ENCODE measurements around the gene MTOR.
"Not testable (repeated sequence)": the region's sequence is repeated elsewhere in the genome, so short reads cannot be mapped to it uniquely, and the experiment has no call there.

Gene MTOR

GRCh38 chr1:11180342-11180744, 82.0 kb downstream of the MTOR start:
- DNase-seq (ENCODE audit: low read depth): no peak

GRCh38 chr1:11179749-11180148, 82.6 kb downstream of the MTOR start:
- not testable (repeated sequence) for DNase-seq (ENCODE audit: low read depth)

- DNase-seq (ENCODE audit: low read depth): no peak
Measured at GRCh38 chr1:11179125-11179524, 83.2 kb downstream of the MTOR start.

GRCh38 chr1:11178021-11179015, 84.0 kb downstream of the MTOR start:
- DNase-seq (ENCODE audit: low read depth): no peak

GRCh38 chr1:11176081-11176706, 86.2 kb downstream of the MTOR start:
- DNase-seq (ENCODE audit: low read depth): no peak

- no peak for DNase-seq (ENCODE audit: low read depth)
Measured at GRCh38 chr1:11175461-11175860, 86.9 kb downstream of the MTOR start.

- DNase-seq (ENCODE audit: low read depth): no peak
Measured at GRCh38 chr1:11174261-11174942, 87.9 kb downstream of the MTOR start.

GRCh38 chr1:11170102-11170501, 92.2 kb downstream of the MTOR start:
- DNase-seq (ENCODE audit: low read depth): no peak

- DNase-seq (ENCODE audit: low read depth): no peak
Measured at GRCh38 chr1:11169202-11169601, 93.1 kb downstream of the MTOR start.

GRCh38 chr1:11168731-11169130, 93.6 kb downstream of the MTOR start:
- DNase-seq (ENCODE audit: low read depth): no peak

GRCh38 chr1:11166744-11167143, 95.6 kb downstream of the MTOR start:
- not testable (repeated sequence) for DNase-seq (ENCODE audit: low read depth)

- not testable (repeated sequence) for DNase-seq (ENCODE audit: low read depth)
Measured at GRCh38 chr1:11162752-11163151, 99.6 kb downstream of the MTOR start.

GRCh38 chr1:11158720-11159321, 103.5 kb downstream of the MTOR start:
- no peak for DNase-seq (ENCODE audit: low read depth)

GRCh38 chr1:11158291-11158690, 104.1 kb downstream of the MTOR start:
- no peak for DNase-seq (ENCODE audit: low read depth)

GRCh38 chr1:11157867-11158266, 104.5 kb downstream of the MTOR start:
- DNase-seq (ENCODE audit: low read depth): no peak

- DNase-seq (ENCODE audit: low read depth): no peak
Measured at GRCh38 chr1:11157394-11157793, 105.0 kb downstream of the MTOR start.

GRCh38 chr1:11156963-11157362, 105.4 kb downstream of the MTOR start:
- DNase-seq (ENCODE audit: low read depth): no peak

- no peak for DNase-seq (ENCODE audit: low read depth)
Measured at GRCh38 chr1:11156441-11156840, 105.9 kb downstream of the MTOR start.

GRCh38 chr1:11153184-11153583, 109.2 kb downstream of the MTOR start:
- DNase-seq (ENCODE audit: low read depth): no peak

- no peak for DNase-seq (ENCODE audit: low read depth)
Measured at GRCh38 chr1:11152755-11153154, 109.6 kb downstream of the MTOR start.

GRCh38 chr1:11151826-11152612, 110.3 kb downstream of the MTOR start:
- DNase-seq (ENCODE audit: low read depth): no peak
